HAP-1 (cell line): ENCODE measurements around the gene TRABD2A.
A peak's percentile ranks its signal among the peaks of the same experiment; 100 is the strongest.

Experiments
- DNase-seq, 2 experiments: peaks; one replicate each; pipeline ENCODE4 v3.0.0-alpha.2; 2016 to 2020; ENCODE audit warnings: low spot score in 2 of 2
- H3K27me3 ChIP-seq: fragments of 250-450 bp; sonication (Bioruptor Pico); 2 replicates; pipeline ENCODE4 v1.5.1; 2020; ENCODE audit warnings: low read depth, mild to moderate bottlenecking, moderate library complexity
- H3K36me3 ChIP-seq: fragments of 250-450 bp; sonication (Bioruptor Pico); replicated peaks from 2 replicates; pipeline ENCODE4 v1.5.1; 2020; ENCODE audit warnings: mild to moderate bottlenecking
- H3K4me1 ChIP-seq: fragments of 250-450 bp; sonication (Bioruptor Pico); 2 replicates; pipeline ENCODE4 v1.5.1; 2020; ENCODE audit warnings: mild to moderate bottlenecking
- H3K4me3 ChIP-seq: fragments of 250-450 bp; sonication (Bioruptor Pico); 2 replicates; pipeline ENCODE4 v1.5.1; 2020; ENCODE audit warnings: mild to moderate bottlenecking, moderate library complexity
- H3K9me3 ChIP-seq: fragments of 250-450 bp; sonication (Bioruptor Pico); 2 replicates; pipeline ENCODE4 v1.5.1; 2020; ENCODE audit warnings: mild to moderate bottlenecking, moderate library complexity
- in situ Hi-C: fragments of 300-500 bp; cut with MboI; formaldehyde crosslinking; loops from 3 replicates; pipeline ENCODE4 v1.14.3; 2020; ENCODE audit warnings: low sequenced_read_pairs, inconsistent platforms, mixed read lengths

TRABD2A gene

DNA sequence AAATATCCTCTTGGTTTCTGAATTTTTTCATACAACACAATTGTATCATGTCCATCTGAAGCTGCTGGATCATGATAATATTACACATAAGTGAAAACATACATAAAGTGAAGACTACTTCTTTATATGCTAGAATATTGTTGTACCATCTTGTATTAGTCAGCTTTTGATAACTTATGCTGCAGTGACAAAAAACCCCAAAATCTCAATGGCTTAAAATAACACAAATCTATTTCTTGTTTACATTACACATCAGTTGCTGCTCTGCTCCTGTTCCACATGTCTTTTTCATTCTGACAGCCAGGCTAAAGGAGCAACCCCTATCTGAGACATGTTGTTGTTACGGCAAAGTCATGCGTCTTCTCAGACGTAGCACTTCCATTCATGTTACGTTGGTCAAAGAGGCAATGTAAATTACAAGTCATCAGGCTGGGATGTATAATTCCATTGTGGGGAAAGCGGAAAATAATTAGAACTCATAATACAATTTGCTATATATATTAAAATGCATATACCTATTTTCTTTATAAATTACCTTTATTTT, 30.3 kb upstream of the TRABD2A start:
- Histone ChIP-seq H3K36me3 (no peaks in the 10 kb centered on the region), H3K27me3 (no peaks in the 10 kb centered on the region), H3K4me1 (peaks cover 4% of the 10 kb centered on the region), H3K9me3 (no peaks in the 10 kb centered on the region), H3K4me3 (no peak overlapping the region)
- no peak for DNase-seq
- in situ Hi-C loops = no loop called here

DNA sequence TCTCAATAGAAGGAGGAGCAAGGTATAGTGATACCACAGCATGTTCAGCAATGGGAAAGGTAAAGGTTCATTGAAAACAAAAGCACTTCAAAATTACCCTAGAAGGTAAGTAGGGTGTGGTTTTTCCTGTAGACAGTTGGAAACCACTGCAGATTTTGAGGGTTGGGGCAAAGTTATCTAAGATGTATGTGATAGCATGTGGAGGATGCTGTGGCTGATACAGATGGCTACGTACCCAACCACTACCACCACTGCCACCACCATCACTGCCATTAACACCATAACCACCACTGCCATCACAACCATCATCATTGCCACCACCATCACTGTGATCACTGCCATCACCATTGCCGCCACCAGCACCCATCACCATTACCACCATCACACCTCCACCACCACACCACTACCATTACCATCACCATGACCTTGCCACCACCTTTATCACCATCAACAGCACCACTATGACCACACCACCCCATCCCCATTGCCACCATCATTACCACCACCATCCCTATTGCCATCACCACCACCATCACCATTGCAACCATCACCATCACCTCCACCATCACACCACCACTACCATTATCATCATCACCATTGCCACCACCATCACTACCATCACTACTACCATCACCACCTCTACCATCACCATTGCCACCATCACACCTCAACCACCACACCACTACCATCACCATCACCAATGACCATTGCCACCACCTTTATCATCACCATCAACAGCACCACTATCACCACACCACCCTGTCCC, 28.2 kb upstream of the TRABD2A start:
- H3K27me3 ChIP-seq = no peaks in the 10 kb centered on the region
- in situ Hi-C loops = no loop called here
- H3K4me3 ChIP-seq = no peak overlapping the region
- H3K4me1 ChIP-seq = peaks cover 7% of the 10 kb centered on the region
- H3K9me3 ChIP-seq = no peaks in the 10 kb centered on the region
- H3K36me3 ChIP-seq = peaks cover 3% of the 10 kb centered on the region
- DNase-seq = no peak

DNA sequence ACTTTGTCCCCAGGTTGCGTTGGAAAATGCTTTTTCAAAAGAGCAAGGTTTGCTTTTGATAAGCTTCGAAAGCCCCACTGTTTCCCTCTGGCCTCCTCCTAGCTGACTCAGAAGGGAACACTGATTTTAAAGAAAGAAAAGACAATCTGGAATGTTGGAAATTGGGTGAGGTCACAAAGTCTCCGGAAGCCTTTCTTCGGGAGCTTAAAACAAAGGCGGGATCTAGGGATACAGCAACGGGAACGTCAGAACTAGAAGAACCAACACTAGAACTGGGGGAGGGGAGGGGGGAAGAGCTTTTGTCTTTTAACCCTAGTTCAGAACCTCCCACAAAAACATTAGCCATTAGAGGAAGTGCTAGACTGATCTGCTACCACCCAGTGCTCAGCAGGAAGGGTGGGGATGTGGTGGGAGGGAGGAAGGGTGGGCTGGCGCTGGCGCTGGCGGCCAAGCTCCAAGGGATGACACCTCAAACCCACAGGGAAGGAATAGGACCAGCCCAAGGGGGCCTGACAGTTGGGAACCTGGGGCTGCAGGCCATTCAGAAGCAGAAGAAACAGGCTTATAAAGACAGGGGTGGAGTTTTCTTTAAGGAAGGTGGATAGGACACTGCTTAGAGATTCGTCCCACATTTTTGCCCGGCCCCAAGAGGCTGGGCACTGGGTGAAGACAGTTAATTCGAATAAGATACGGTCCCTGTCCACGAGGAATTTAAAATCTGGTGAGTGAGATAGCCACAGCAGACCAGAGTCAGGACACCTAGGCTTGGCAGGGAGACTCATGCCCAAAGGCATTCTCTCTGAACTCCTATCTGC, 26.2 kb upstream of the TRABD2A start:
- in situ Hi-C loops = no loop called here
- DNase-seq = peak; percentile 66 to 69

DNA sequence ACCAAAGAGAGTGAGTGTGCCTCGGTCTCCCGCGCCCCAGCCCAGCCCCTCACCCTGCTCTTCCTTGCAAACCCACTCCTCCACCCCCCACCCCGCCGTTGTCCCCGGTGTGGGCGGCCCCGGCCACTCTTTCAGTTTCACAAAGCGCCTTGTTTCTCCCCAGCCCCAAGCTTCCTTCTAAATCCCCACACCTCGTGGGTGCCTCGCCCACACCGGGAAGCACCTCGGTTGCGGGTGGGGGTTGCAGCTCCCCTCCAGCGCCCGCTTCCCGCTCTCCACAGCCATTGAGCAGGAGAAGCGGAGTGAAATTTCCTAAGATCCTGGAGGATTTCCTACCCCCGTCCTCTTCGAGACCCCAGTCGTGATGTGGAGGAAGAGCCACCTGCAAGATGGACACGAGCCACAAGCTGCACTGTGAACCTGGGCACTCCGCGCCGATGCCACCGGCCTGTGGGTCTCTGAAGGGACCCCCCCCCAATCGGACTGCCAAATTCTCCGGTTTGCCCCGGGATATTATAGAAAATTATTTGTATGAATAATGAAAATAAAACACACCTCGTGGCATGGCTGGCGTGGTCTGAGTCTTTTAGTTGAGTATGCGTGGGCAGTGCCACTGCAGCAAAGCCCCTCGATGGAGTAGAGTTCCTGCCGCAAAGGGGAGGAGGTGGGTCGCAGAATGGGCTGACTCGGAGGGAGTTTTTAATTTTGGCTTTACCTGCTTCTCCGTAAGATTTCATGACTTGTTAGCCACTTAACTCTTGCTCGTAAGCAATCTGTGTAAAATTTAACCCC, 25.4 kb upstream of the TRABD2A start:
- peaks cover 11% of the 10 kb centered on the region for H3K4me1 ChIP-seq
- no peaks in the 10 kb centered on the region for H3K27me3 ChIP-seq
- H3K4me3 ChIP-seq = peak overlapping the region; percentile 86
- H3K9me3 ChIP-seq = no peaks in the 10 kb centered on the region
- peak in 1 of 2 experiments; percentile 36 for DNase-seq
- in situ Hi-C loops = no loop called here
- H3K36me3 ChIP-seq = peaks cover 3% of the 10 kb centered on the region

More for the DNA sequence above, 26.2 kb upstream of the TRABD2A start:
- peaks cover 11% of the 10 kb centered on the region for H3K4me1 ChIP-seq
- no peaks in the 10 kb centered on the region for H3K9me3 ChIP-seq
- no peaks in the 10 kb centered on the region for H3K27me3 ChIP-seq
- H3K36me3 ChIP-seq = peaks cover 3% of the 10 kb centered on the region
- peak overlapping the region; percentile 86 for H3K4me3 ChIP-seq

DNA sequence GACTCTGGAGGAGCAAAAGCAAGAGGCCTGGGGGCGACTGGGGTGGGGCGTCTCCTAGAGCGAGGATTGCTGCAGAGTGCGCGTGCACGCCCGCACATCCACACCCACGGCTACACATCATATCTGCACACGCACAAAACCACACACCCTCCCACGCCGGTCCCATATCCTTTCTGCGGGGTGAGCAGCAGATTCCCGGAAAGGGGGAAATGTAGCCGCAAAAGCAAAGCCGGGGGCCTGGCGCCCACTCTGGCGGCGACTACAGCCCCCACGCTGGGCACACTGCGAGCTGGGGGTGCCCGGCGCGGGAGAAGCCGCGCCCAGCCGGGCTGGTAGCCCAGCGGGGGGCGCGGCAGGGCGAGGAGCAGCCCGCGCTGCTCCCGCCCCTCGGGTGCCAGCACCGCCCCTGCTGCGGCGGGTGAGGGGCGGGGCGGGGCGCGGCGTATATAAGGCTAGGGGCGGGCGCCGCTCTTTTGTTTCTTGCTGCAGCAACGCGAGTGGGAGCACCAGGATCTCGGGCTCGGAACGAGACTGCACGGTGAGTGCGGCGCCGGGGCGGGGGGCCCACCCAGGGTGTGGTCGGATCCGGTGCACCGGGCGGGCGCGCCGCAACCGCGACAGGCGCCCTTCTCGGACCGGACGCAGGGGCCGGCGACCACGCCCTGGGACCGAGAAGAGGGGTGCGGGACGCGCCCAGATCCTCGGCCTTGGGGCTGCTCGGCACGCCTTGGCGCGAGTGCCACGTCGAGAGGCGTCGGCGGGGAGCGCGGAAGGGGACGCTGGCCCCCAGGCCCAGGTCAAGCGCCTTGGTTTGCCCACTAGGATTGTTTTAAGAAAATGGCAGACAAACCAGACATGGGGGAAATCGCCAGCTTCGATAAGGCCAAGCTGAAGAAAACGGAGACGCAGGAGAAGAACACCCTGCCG, 24.6 kb upstream of the TRABD2A start, which contains the start of gene TMSB10:
Gene TMSB10, plus strand, starts transcription at position 476 of the 927 bp plus-strand sequence.
- Histone ChIP-seq H3K27me3 (no peaks in the 10 kb centered on the region), H3K4me3 (peak within 1 kb of the TSS; percentile 86), H3K4me1 (peaks cover 11% of the 10 kb centered on the region), H3K36me3 (peaks cover 3% of the 10 kb centered on the region), H3K9me3 (no peaks in the 10 kb centered on the region)
- in situ Hi-C loops = no loop called here
- DNase-seq = peak; percentile 79 to 92

DNA sequence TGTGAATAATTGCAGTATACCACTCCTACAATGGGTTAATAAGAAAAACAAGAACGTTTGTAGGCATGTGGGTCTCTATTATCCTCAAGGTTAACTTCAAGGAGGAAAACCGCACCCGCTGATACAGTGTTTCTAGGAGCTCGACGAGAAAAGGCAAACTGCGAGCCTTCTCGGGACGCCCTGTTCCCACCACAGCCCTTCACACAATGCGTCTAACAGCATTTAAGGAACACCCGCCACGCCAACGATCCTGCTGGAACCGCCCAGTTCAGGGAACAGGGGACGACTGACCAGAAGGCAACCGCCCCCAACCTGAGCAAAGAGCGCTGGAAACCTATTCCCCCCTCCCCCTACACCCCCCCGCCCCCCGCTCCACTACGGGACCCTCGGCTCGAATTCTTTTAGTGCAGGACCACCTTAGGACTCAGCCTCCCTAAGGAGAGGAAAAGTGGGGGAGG, 23.9 kb upstream of the TRABD2A start:
- H3K9me3 ChIP-seq = no peaks in the 10 kb centered on the region
- peaks cover 3% of the 10 kb centered on the region for H3K36me3 ChIP-seq
- H3K4me3 ChIP-seq = peak overlapping the region; percentile 86
- H3K27me3 ChIP-seq = no peaks in the 10 kb centered on the region
- peaks cover 11% of the 10 kb centered on the region for H3K4me1 ChIP-seq
- in situ Hi-C loops = no loop called here
- DNase-seq = peak; percentile 49 to 81

DNA sequence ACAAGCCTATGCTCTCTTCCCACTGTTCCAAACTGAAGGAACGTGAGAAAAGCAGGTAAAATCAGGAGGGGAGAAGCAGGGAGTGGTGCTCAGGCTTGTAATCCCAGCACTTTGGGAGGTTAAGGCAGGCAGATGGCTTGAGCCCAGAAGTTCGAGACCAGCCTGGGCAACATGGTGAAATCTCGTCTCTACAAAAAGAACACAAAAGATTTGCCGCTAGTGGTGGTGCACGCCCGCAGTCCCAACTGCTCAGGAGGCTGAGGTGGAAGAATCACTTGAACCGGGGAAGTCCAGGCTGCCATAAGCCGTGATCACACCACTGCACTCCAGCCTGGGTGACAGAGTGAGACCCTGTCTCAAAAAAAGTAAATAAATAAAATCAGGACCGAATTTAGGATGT, 23.3 kb upstream of the TRABD2A start:
- H3K4me1 ChIP-seq = peaks cover 11% of the 10 kb centered on the region
- no peaks in the 10 kb centered on the region for H3K27me3 ChIP-seq
- no peak for DNase-seq
- peaks cover 3% of the 10 kb centered on the region for H3K36me3 ChIP-seq
- H3K4me3 ChIP-seq = peak overlapping the region; percentile 86; the same call in 1 of the 2 replicates
- in situ Hi-C loops = no loop called here
- H3K9me3 ChIP-seq = no peaks in the 10 kb centered on the region

DNA sequence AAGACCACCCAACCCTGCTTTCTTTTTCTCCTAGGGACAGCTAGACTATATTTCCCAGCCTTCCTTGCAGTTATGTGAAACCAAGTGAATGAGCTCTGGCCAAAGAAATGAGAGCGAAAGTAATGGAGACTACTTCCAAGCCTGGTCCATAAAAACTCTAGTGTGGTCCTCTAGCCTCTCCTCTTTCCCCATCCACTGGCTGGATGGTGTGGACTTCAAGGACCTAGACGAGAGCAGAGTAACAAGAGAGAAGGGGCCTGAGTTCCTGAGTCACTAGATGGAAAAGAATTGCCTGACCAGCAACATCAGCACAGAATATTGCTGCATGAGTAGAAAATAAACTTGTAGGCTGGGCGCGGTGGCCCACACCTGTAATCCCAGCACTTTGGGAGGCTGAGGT, 21.6 kb upstream of the TRABD2A start:
- in situ Hi-C loops = no loop called here
- DNase-seq = no peak
- Histone ChIP-seq H3K36me3 (peaks cover 3% of the 10 kb centered on the region), H3K4me3 (no peak overlapping the region), H3K9me3 (no peaks in the 10 kb centered on the region), H3K4me1 (peaks cover 11% of the 10 kb centered on the region), H3K27me3 (no peaks in the 10 kb centered on the region)

DNA sequence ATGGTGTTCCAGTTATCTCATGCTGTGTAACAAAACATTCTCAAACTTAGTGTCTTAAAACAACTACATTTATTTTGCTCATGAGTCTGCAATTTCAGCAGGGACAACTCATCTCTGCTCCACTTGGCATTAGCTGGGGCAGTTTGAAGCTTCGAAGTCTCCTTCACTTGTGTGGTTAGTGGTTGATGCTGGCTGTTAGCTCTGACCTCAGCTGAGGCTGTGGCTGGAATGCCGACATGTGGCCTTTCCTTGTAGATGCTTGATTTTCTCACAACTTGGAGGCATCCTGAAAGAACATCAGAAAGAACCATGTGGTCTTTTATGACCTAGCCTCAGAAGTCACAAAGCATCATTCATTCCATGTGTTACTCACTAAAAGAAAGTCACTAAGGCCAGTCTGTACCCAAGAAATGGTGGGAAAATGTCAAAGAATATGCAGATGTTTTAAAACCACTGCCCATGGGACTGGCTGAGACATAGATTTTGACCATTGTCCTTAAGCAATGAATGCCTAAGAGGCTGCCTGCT, 20.8 kb upstream of the TRABD2A start:
- no peaks in the 10 kb centered on the region for H3K9me3 ChIP-seq
- no peak overlapping the region for H3K4me3 ChIP-seq
- DNase-seq = no peak
- peaks cover 3% of the 10 kb centered on the region for H3K36me3 ChIP-seq
- in situ Hi-C loops = no loop called here
- H3K27me3 ChIP-seq = no peaks in the 10 kb centered on the region
- H3K4me1 ChIP-seq = peaks cover 7% of the 10 kb centered on the region

DNA sequence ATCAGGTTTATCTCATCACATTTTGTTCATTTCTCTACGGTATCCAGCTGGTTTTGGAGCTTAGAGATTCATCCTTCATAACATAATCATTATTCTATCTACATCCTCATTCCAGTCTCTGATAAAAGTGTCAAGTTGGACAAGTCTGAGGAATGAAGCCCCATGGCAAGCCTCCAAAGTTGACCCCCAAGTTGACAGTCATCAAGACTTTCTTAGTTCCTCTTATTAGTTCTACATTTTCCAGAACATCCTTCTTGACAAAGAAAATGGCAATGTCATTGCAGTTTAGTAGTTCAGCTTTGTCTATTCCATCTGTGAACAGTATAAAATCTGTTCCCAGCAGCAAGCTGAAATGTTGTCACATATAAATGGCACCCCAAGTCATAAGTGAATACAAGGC, 20.1 kb upstream of the TRABD2A start:
- Histone ChIP-seq H3K36me3 (peaks cover 3% of the 10 kb centered on the region), H3K9me3 (no peaks in the 10 kb centered on the region), H3K4me3 (no peak overlapping the region), H3K27me3 (no peaks in the 10 kb centered on the region), H3K4me1 (peaks cover 7% of the 10 kb centered on the region)
- no peak for DNase-seq
- in situ Hi-C loops = no loop called here

DNA sequence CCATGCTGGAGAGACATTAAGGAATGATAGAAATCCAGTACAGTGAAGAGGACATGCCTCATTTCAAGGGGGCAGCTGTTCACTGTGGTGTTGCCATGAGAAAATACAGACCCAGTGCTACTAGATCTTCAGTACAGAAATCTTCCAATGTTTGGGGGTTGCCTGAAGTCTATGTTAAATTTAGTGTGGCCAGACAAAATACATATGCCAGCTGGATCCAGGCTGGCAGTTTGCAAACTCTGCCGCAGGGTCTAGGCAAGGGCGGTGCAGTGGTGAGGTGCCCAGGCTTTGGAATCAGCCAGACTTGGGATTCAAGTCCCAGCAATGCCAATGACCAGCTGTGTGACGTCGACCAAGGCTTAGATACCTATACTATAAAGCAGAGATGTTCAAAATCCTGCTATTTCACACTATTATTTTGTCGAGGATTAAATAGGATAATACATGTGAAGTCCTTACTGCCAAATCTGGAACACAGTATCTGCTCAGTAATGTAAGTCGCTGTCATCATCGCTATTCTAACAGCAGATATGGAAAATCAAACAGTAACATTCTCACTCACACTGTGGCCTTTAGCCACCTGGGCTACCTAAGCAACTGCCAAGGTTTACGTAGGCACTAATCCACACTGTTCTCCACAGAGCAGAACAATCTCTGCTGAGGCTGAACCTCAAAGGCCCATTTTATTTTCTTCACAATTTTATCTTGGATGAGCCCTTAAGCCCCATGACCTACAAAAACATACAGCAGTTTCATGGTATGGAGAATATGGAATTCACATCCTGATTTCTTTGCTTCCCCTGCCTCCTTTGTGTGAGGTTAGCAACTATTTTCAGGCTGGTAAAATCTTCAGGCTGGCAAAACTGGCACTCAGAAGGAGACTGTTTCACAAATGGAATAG, 18.7 kb upstream of the TRABD2A start:
- in situ Hi-C loops = no loop called here
- Histone ChIP-seq H3K4me1 (peaks cover 6% of the 10 kb centered on the region), H3K4me3 (no peak overlapping the region), H3K27me3 (no peaks in the 10 kb centered on the region), H3K36me3 (no peaks in the 10 kb centered on the region), H3K9me3 (no peaks in the 10 kb centered on the region)
- DNase-seq = no peak

DNA sequence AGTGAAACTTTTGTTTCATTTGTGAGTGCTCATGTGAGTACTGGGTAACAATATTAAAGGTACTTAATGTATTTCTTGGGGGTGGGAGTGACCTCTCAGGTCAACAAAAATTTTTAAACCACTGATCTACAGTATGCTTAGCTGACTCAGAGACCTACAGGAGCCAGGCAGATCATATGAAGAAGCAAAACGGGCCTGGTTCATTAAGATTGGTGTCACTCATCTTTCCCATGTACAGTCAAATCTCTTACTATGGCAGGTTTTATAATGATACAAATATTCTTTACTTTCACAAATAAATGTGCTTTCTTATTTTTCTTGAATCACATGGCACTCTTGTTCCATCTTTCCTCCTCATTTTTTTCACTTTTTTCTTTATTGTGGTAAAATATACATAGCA, 16.9 kb upstream of the TRABD2A start:
- in situ Hi-C loops = no loop called here
- Histone ChIP-seq H3K4me1 (peaks cover 4% of the 10 kb centered on the region; the same call in 1 of the 2 replicates), H3K9me3 (no peaks in the 10 kb centered on the region), H3K4me3 (no peak overlapping the region), H3K27me3 (no peaks in the 10 kb centered on the region), H3K36me3 (no peaks in the 10 kb centered on the region)
- no peak for DNase-seq
